Globus pallidus (tissue), 1 donor: ENCODE results near the gene NKAIN2.
"Not testable (repeated sequence)": the region's sequence is repeated elsewhere in the genome, so short reads cannot be mapped to it uniquely, and the experiment has no call there.

Source experiments
- DNase-seq: peaks from one replicate; pipeline ENCODE4 v3.0.0-alpha.2; 2015; ENCODE audit warnings: low spot score

The NKAIN2 gene

DNA sequence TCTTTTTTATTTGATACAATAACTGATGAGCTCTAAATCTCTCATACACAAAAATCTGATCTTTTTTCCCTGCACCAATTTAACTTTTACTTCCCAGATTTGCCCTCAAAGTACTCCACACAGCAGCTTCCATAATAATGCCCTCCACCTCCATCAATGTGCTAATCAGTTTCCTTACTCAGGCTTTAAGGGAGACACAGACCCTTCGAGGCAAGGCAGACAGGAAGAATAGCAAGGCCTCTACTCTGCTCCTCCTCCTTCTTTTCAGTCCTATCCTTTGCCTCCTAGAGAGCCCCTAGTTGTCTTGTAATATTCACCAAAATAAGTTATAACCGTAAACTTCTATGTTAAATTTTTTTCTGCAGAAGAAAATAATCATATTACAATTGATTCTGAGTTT, 713.7 kb downstream of the NKAIN2 start:
- DNase-seq, result no peak

DNA sequence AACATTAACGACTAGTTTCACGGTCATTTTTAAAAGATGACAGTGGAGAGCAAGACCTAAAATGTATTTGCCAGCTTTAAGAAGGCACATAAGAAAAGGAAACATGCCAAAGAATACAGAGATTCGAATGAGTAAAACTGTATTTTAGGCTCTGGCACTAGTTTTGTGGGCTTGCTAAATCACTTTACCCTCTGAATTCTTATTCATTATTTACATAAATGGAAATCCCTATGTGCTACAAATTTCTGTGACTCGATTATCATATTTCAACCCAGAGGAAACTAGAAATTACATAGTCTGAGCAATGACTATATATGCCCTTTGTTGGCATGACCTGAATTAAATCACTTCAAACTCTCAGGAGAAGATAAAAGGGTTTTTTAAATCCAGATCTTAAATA, 716.8 kb downstream of the NKAIN2 start:
- DNase-seq, result no peak

DNA sequence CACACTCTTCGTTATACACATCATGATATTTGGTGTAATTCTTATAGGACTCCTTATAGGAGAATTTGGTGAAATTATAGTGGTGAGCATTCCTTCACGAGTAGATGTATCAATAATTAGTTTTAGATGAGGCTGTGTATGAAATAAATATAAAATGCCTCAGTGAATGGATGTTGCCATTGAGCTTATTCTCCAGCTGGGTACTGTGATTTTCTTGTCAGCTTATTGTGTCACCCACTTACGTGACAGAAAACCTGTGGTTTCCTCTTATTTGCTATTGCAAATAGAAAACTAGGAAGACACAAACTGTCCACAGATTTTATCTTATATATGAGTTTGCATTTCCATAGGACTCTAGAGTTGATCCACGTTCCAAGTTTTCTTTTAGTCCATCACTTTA, 718.7 kb downstream of the NKAIN2 start:
- no peak for DNase-seq

DNA sequence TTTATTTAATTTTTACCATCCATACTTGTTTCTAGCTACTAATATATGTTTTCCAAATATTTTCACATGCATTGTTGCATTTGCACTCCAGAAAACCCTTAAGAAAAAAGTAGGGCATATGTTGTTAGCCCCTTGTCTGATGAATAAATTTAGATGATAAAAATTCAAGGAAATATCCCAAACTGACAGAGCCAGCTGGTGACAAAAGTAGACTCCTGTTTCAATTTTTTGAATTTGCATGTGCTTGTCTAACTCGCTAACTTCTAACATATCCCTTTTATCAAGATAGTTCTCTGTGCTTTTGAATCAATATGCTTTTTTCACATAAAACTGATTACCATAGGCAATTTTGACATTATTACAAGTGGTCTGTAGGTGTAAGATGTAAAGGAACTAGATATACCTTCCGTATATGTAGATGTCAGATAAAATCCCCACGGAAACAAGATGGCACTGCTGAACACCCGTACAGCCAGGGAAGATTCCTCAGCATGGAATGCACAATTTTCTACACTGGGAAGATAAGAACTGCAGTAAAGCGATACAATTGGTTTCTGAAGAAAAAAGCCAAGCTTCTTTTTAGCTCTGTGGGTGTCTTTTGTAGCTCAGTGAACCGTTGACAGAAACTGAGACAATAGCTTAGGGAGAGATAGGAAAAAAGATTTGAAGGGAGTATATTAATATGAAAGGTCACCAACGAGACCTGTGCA, 721.0 kb downstream of the NKAIN2 start:
- DNase-seq, result no peak

DNA sequence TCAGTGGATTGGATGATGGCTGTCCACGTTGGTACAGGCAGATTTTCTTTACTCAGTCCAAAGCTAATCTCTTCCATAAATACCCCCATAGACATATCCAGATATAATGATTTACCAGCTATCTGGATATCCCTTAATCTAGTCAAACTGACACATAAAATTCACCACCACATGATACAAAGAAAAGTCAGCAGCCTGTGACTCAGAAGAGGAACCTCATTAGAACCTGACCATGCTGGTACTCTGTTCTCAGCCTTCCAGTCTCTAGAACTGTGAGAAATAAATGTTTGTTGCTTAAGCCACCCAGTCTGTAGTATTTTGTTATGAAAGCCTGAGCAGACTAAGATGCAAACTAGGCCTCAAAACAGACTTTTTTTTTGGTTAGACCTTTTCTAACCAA, 727.3 kb downstream of the NKAIN2 start:
- DNase-seq, result no peak

DNA sequence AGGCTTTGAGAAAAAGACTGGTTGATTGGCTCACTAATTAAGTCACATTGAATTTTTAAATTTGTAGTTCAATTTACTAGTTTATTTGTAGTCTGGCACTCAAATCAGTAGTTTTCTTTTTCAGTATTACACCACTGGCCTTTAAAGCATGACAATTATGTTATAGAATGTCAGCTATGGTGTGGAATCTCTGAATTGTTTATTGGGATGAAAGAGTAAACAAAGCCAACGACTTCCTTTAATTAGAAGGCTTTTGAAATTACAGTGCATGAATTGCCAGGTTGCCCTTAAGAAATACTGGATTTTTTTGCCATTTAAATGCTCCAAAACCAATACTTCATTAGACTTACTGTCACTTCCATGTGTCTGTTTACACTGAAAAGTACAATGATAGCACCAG, 731.6 kb downstream of the NKAIN2 start:
- no peak for DNase-seq

DNA sequence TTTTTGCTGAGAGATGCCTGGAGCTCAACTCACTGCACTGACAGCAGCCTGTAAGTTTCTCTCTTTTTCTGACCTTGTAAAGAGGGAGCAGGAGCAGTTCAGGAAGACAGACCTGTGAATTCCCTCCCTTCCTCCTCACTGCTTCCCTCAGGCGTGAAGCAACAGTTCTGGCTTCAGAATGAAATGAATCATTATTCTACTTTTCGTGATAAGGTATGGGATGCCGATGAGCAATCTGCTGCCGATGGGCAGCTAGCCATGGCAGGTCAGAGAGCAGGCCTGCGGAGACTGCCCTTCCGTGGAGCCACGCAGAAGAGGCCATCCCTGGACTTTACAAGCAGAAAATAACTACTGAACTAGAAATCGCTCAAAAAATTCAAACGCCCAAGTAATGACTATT, 732.1 kb downstream of the NKAIN2 start:
- DNase-seq, result no peak

DNA sequence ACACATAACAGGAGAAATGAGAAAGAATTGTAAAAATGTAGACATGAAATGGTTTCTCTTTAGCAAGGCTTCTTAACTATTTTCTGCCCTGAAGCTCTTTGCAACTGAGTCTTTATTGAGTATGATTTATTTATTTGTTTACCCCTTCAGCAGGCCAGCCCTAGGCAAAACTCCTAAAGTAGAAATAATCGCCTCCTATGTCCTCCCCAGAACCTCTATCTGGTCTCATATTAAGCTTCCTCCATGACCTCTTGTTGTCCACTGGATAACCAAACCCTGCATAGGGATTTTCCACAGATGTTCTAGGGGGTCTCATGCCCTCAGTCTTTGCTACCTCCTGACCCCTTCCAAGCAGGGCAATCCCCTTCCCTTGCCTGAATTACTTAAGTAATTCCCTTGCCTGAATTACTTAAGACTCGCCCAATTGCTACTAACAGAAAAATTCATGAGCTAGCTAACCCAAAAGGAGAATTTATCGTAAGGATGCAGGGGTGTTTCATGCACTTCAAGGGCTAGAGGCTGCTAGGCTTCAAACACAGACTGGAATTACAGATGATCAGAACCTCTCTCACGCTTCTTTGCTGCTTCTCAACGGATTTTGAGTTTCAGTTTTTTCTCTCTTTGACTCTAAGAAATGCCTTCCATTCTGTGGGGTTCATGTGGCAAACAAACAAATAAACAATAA, 732.6 kb downstream of the NKAIN2 start:
- no peak for DNase-seq

DNA sequence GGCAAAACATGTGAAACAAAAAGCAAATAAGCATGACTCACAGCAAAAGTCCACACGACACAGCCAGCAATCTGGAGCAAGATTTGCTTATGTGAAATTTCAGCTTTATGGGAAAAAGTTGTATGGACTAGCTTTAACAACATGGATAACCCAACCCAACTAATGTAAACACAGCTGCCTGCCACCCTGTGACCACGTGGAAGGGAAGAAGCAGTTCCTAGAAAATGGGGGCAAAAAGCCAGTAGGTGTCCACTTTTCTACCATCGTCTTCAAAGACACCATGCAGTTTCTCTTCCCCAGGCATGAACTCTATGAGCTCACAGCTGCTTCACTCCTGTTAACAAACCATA, 733.2 kb downstream of the NKAIN2 start:
- no peak for DNase-seq

DNA sequence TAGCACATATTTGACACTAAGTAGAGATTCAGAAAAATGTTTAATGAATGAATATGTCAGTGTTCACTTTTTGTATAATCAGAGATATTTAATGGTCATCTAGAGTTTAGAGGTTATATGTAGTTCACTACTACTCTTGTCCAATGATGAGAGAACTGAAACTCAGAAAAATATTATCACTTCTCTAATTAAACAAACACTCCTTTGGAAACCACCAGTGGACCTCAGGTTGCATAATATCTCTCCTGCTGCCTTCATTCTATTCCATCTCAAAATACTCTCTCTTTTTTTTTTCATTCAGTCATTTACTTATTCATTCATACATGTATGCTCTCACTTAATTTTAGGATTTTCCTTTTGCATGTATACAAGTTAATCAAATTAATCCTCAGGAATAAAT, 735.4 kb downstream of the NKAIN2 start:
- DNase-seq, result no peak

DNA sequence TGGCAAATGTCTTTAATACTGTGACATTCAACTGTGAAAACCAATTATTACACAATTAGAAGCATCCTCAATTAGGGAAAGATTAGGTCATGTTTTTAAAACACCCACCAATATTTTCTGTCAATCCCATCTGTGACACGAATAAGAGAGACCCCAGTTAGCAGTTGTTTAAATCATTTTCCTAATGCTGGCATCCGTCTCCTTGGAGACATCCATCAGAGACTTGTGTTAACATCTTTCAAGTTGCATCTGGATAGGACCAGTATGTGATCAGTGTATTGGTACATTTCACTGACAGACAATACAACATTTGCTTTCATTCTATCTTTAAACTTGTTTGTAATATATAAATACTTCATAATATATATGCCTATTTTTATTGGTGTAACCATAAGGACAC, 737.9 kb downstream of the NKAIN2 start:
- no peak for DNase-seq

DNA sequence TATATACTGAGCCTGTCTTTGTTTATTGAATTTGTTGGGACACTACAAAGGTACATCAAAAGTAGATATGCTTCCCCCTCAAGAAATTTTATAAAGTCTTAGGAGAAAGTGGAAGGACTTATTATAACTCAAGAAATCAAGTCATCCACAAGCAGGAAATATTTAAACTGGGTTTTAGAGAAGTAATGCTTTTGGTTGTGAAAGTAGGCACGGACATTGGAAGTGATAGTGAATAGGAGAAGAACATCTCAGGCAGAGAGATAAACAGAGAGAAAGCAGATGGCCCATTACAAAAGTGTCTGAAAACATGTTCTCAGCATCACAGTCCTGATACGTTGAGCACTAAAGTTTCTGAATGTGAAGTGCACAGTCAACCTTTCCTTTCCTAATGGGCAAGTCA, 742.9 kb downstream of the NKAIN2 start:
- no peak for DNase-seq

DNA sequence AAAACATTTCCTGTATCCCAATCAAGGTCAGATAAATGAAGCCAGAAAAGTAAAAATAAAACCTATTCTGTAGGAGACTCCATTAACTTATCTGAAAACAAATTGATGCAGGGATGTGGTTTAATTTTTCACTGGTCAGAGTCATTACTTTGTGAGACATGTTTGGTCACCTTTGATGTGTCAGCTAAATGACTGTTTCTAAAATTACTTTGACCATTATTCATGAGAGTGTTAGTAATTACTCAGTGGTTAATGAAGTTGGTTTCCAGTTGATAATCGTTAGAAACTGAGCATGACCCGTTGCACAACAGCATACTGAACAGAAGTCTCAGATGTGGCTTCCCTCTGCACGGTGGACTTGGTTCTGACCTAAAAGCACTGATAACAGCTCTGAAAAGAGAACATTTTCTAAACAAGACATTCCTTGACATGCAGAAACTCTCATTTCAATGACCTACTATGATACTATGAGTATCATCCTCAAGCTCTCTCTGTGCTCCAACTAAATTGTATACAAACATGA, 748.1 kb downstream of the NKAIN2 start:
- DNase-seq, result no peak

DNA sequence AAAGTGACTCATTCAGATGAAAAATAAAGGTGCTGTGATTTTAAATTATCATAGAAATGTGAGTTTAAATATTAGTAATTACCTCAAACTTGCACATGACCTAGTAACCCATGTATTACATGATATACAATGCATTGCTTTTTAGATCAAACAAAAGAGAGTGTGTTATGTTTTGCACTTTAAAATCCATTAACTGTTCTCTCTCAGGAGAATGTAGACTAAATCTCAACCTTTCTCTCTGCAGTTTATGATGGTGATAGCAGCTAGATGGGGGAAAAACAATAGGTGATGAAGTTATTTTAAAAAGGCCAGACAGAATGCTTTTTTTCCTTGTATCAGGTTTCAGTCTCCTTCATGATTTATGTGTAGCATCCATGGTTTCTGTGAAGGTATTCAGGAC, 754.2 kb downstream of the NKAIN2 start:
- DNase-seq, result no peak

DNA sequence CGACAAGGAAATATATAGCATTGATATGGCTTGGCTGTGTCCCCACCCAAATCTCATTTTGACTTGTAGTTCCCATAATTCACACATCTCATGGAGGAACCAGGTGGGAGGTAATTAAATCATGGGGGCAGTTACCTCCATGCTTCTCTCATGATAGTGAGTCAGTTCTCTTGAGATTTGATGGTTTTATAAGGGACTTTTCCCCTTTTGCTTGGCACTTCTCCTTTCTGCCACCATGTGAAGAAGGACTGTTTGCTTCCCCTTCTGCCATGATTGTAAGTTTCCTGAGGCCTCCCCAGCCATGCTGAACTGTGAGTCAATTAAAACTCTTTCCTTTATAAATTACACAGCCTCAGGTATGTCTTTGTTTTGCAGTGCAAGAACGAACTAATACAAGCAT, 756.4 kb downstream of the NKAIN2 start:
- DNase-seq, result not testable (repeated sequence)

DNA sequence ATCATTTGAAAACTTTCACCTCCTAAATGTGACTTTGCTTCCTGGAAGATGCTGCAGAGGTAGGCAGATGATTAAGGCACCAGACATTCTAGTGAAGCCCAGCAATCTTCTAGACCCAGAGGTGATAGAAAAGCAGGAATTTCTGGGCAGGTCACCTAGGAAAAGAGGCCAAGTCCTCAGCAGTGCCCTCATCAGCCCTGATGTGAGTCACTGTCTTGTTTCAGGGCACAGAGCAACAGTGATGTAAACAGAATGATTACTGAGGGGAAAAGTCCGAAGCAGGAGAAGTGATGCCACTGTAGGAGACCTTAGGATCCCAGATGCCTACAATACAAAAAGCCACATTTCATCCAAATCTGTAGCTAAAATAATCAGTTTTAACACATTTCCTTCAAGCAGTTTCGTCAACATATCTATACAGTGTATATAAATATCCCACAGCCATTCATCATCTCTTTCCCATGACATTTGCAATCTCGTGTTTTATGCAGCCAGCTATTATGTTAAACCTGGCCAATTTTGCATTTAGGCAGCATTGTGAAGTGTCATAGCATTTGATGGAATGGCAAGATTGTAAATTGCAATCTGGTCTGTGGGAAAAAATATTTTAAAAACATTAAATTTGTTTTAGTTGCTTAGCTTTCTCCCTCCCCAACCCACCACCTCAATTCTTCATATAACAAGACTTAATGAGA, 757.4 kb downstream of the NKAIN2 start:
- no peak for DNase-seq

DNA sequence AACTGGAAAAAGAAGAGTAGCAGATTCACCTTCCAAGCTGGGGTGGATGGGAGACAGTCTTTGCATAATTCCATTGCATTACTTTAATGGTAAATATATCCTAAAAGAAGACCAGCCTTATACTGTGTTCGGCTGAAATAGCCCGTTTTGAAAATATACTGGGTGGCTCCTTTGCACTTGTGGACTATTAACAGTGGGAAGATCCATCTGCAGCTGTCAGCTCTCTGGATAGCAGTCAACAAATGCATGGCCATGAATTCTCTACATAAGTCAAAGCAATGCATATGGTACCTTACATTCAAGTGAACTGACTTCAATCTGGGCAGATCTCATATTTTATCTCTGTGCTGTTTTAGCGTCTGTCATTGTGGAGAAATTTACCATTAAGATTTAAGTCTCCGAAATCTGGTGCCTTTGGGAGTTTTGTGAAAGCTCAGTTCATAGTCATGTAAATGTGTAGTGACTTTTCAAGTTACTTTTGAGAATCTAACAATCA, 758.0 kb downstream of the NKAIN2 start:
- no peak for DNase-seq

DNA sequence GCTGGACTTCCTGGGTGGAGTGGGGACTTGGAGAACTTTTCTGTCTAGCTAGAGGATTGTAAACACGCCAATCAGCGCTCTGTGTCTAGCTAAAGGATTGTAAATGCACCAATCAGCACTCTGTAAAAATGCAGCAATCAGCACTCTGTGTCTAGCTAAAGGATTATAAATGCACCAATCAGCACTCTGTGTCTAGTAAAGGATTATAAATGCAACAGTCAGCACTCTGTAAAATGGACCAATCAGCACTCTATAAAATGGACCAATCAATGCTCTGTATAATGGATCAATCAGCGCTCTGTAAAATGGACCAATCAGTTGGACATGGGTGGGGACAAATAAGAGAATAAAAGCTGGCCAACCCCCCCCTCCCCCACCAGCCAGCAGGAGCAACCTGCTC, 760.5 kb downstream of the NKAIN2 start:
- DNase-seq, result not testable (repeated sequence)

DNA sequence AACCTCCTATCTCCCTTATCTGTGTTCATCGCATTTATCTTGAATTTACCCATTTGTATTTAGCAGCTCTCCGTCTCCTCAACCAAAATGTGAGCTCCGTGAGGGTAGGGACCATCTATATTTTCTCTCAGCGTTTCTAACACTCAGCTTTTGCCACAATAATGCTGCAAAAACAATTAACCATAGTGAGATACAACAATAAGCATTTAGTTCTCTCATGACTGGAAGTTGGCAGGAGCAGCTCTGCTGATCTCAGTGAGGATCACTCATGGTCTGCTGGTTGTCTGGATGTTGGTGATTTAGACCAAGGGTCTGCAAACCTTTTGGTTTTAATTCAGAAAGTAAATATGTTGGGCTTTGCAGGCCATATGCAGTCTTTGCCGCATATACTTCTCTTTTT, 763.7 kb downstream of the NKAIN2 start:
- peak; percentile 57 for DNase-seq

DNA sequence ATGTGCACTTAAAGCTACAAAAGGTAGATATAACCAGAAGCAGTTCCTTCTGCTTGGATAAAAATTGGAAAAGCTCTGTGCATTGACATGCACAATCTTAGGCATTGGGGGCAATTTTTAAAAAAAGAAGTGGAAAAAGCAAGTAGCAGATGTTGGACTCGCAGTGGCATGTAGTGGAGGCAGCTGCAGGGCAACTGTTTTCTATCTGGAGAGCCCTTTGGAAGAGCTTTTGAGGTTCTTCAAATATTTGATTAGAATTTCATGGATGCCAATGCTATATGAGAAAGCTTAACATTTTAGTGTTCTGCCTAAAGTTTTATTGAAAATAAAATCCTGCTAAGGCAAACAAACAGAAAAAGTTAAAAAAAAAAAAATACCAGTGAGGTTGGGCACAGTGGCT, 770.3 kb downstream of the NKAIN2 start:
- DNase-seq, result no peak

DNA sequence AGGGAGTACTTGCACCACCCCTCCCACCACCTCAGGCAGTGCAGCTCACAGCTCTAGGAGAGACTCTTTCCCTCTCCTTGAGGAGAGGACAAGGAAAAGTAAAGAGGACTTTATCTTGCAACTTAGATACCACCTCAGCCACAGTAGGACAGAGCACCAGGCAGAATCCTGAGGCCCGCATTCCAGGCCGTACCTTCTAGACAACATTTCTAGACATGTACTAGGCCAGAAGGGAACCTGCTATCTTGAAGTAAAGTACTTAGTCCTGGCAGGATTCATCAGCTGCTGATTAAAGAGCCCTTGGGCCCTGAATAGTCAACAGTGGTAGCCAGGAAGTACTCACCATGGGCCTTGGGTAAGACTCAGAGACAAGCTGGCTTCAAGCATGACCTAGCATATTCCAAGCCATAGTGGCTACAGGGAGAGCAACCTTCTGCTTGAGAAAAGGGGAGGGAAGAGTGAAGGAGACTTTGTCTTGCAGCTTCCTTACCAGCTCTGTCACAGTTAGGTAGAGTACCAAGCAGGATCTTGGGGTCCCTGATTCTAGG, 774.1 kb downstream of the NKAIN2 start:
- DNase-seq, result no peak

DNA sequence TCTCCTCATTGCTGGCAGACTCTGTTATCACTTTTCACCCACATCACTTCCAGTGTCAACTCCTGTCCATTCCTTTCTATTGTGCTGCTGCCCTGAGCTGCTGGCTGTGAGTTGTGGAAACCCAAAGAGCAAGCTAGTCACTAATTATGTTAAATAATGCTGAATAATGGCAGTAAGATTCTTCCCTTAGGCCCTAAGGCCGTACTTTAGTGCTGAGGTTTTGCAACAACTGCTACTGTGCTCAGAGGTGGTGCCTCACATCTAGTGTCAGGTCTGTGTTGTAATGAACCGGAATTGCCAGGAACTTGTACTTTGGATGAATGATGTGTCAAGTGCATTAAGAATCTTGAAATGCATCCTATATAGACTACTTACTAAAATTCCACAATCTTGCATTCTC, 786.3 kb downstream of the NKAIN2 start:
- DNase-seq, result no peak

DNA sequence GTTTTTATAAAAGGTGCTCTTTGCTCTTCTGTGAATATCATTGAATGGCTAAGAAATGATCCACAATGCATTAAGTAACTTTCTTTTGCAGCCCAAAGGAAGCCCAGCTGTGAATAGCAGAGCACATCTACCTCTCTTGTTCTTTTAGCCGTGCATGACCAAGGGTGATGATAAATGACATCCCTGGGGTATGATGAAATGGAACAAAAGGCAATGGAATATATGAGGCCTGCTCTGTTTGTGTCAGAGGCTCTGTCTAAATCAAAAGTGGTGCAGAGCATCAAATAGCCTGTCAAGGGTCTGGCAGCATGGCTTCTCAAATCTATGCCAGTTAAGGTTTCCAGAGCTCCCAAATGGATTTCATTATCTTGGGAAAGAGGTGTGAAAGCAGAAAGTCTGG, 796.0 kb downstream of the NKAIN2 start:
- DNase-seq, result no peak
